NCI-H2171 treated with DMSO at 0.1 percent for 48 hours (cell line): ENCODE measurements around the gene HOXC9.
A peak's percentile ranks its signal among the peaks of the same experiment; 100 is the strongest.

Experiments used
- DNase-seq: peaks from one replicate; lab custom pipeline; 2025; lab: John Stamatoyannopoulos, UW

The HOXC9 gene

GRCh38 chr12:54002278-54002914, 2.4 kb downstream of the HOXC9 start:
- no peak for DNase-seq

- DNase-seq, result no peak
Measured at GRCh38 chr12:54002915-54003389, 3.0 kb downstream of the HOXC9 start.

- DNase-seq, result no peak
Measured at GRCh38 chr12:54003625-54004024, 3.7 kb downstream of the HOXC9 start.

DNA sequence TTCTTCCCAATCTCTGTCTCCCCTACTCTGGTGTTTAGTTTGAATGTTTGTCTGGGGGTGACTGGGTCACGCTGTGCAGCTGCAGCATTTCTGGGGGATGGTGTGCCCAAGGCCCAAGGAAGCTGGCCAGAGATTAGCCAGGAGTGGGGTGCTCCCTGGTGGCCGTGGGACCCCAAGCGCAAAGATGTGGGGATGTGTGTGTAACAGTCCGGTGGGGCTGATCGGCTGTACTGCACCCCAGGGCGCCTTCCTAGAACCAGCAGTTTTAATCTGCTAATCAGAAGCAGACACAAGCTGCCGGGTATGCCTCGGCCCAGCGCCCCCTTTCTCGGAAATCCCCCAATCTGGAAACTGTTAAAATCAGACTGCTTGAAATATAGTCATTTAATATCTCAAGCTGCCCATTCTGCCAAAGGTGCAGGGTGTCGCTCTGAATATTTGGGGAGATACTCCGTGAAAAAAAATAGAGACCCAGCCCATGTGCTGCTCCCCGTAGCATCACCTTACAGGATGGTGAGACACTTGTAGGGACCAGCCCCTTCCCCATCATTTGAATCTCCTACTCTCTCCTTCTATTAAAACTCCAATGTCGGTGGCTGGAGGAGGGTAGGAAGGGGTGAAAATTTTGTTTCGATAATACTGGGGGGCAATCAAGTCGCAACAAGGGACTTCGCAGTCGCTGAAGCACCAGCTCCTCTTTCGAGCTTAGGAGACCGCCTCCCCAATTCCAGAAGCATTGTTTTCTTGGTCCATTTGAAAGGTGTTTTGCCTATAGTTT, 4.3 kb downstream of the HOXC9 start:
- no peak for DNase-seq

DNA sequence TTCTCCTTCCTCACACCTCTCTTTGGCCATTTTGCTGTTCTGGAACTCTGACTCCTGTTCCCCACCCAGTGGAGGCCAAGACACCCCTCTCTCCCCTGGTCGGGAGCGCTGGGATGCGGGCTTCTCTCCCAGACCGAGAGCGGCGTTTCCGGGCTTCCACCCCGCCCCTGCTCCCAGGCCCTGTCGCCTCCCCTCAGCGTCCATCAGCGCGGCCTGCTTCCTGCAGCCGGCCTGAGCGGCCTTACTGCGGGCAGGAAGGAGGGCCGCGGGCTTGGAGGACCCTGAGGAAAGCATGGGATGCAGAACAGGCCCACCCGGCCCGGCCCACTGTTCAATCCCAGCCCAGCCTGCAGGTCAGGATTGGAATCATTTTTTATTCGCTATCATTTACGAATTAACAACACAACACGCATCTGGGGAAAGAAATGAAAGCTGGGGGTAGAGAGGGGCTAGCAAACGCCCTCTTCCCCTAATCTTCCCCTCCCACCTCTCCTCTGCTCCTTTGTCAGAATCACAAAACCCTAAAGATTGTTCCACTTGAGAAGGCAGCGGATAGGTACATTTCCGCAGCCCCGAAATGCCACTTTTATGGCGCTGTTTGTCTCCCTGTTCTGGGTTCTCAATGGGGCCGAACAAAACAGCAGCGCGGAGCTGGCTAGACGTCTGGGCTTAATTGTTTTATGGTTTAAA, 5.0 kb downstream of the HOXC9 start:
- DNase-seq, result no peak

GRCh38 chr12:54005531-54005852, 5.5 kb downstream of the HOXC9 start:
- DNase-seq, result no peak

- peak; percentile 70 for DNase-seq
Measured at GRCh38 chr12:54005853-54006558, 6.0 kb downstream of the HOXC9 start.

GRCh38 chr12:54006559-54007220, 6.7 kb downstream of the HOXC9 start:
- no peak for DNase-seq

- no peak for DNase-seq
Measured at GRCh38 chr12:54007538-54008259, 7.7 kb downstream of the HOXC9 start.

DNA sequence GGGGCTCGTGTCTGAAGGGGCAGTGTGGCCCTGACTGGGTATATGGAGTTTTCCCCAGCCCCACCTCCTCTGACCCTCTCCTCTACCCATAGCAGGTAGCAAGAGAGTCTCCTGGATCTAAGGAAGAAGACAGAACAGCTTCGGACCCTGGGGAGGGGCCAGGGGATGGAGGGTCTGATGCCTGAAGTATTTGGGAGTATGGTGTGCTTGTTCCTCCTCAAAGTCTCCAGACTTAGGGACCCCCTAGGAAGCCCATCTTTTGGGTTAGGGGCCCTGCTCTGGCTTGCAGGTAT, 8.2 kb downstream of the HOXC9 start:
- DNase-seq, result no peak

DNA sequence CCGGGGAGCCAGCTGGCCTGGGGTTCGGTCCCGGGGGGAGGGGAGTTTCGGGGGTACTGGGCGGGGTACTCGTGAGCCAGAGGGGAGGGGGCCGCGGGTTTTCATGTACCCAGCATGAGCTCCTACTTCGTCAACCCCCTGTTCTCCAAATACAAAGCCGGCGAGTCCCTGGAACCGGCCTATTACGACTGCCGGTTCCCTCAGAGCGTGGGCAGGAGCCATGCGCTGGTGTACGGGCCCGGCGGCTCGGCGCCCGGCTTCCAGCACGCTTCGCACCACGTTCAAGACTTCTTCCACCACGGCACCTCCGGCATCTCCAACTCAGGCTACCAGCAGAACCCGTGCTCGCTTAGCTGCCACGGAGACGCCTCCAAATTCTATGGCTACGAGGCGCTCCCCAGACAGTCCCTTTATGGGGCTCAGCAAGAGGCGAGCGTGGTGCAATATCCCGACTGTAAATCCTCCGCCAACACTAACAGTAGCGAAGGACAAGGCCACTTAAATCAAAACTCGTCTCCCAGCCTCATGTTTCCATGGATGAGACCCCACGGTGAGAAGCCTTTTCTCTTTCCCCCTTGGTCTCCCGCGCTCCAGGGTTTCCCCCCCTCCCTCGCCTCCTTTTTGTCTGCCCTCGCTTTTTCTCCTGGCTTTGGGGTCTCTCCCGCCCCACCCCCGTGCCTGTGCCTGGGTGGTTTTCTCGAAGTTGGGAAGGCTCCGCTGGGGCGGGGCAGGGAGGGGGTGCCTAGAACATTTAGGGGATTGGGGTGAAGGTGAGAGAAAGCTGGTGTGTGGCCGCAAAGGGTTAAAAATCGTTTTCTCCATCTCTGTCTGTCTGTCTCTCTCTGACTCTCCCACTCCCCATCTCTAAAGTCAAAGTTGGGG, 9.5 kb downstream of the HOXC9 start:
- DNase-seq, result peak; percentile 32

- no peak for DNase-seq
Measured at GRCh38 chr12:54010053-54010971, 10.4 kb downstream of the HOXC9 start.

DNA sequence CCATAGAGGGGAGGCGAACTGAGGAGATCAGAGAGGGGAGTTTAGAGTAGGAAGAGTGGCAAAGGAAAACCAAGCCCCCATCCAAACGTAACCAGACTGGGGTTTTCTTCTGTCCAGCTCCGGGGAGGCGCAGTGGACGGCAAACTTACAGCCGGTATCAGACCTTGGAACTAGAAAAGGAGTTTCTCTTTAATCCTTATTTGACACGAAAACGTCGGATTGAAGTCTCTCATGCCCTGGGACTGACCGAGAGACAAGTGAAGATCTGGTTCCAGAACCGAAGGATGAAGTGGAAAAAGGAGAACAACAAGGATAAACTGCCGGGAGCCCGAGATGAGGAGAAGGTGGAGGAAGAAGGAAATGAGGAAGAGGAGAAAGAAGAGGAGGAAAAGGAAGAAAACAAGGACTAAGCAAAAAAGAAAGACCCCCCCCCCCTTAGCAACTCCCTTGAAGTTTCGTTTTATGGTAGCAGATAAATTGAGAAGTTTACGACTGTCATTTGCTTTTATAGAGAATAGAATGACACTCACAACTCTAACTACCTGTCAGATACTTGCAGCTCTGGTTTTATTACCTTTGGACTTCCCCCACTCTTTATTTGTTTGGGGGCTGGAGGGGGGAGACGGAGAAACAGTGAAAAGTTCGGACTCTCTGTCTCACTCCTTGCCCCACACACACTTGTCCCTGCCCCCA, 11.2 kb downstream of the HOXC9 start:
- no peak for DNase-seq

DNA sequence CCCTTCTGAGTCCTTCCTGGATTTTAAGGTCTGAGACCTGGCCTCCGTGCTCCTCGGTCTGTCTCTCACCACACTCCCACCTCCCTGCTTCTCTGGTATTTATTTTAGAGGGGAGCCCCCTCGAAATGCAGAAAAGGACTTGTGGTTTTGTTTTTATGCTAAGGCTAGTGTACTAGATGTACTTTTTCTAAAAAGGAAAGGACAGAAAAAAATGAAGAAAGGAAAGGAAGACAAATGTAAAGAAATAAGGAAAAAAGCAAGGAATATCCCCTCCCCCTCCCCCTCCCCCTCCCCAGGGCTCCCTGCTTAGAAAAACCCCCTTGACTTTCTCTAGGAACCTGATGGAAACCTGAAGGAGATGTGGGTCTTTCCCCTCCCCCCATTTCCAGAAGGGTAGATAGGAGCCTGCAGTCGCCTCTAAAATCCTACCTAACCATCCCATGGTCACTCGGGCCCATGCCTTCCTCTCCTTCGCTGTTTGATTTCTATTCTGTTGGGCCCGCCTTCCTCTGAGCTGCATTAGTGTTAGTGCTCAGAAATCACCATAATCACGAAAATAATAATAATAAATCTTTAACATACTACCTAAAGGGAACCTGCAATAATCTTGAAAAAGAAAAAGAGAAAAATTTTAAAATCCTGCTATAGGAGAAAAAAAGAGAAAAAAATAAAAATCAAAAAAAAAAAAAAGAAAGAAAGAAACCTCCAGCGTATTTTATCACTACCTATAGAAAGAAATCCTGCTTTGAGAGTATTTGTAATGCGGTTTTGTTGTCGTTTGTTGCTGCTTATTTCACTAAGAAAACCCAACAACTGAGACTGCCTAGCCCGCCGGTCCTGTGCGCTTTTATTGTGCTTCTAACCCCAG, 11.9 kb downstream of the HOXC9 start:
- DNase-seq, result no peak

DNA sequence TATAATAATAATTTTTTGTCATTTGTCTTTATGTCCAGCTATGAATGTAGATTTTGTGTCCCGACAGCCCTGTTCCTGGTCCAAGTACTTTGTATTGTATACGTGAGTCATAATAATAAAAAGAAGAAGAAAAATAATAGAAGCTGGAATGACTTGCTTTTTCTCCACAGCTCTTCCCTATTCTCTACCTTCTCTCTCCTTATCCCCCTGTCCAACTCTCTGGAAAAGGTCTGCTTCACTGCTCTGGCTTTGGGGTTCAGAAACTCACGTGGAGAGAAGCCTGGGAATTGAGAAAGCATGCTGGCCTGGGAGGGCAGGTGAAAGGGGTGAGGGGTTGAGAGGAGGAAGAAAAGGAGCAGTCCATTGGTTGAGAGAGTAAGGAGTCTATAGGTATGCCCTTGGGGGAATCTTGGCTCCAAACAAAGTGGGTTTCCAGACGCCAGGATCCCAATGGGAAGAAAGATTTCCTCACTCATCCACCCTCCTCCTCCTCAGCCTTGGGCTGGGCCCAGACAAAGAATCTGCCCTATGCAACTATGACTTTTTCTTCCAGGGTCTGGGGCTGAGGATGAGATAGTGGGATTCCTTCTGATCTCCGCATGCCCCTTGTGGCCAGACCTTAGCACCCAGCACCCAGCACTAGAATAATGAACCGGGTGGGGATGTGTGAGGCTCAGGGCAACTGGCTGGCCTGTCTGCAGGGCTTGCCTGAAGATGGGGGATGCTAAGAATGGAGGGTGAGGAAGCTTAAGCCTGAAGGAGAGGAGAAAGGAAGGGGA, 12.9 kb downstream of the HOXC9 start:
- DNase-seq, result no peak

DNA sequence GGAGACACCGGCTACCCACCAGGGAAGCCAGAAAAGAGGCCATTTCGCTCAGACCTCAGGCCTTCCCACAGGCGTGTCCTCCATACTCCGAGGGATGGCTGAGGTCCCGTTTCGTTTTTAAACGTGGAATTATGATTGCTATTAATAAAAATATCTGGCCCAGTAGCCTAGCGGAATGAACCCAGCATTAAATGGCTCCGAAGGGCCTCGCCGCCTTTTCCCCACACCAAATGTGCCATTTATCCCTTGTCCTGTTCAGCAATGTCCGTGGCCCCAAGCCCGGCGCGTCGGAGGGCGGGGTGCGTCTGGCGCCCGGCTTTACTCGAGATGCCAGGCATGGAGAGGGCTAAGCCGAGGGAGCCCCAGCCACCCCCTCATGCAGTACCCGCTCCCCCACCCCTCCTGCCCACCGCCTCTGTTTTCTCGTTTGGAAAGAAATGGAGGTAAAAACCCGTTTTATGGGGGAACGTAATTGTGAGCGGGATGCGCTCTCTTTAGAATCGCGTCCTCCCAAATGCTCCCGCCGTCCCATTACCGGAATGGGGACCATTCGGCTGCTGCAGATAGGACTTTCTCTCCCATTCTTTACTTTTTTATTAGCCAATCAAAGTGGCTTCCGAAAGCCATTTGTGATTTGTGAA, 14.5 kb downstream of the HOXC9 start:
- no peak for DNase-seq
